Smooth muscle cell (in vitro differentiated cells): Measurements from ENCODE around the gene SEL1L2. TPM values are rescaled to one million over a fixed set of nuclear protein-coding genes. Genes with fewer than 3 reads are reported as not detected.

Experiments used
- DNase-seq: peaks from one replicate; lab custom pipeline; 2025; ENCODE audit not compliant: unreplicated experiment; lab: John Stamatoyannopoulos, UW
- H2AFZ ChIP-seq: fragments of 200-600 bp; sonication (generic); 2 replicates; pipeline ENCODE4 v1.6.0; 2016; ENCODE audit warnings: antibody characterized with exemption, low read depth, mild to moderate bottlenecking
- H3F3A ChIP-seq: fragments of 200-600 bp; sonication (generic); 2 replicates; pipeline ENCODE4 v1.6.0; 2017; ENCODE audit warnings: antibody characterized with exemption, low read depth
- H3K27ac ChIP-seq: fragments of 200-600 bp; sonication (generic); 2 replicates; pipeline ENCODE4 v1.5.1; 2016; ENCODE audit warnings: low read depth, mild to moderate bottlenecking
- H3K27me3 ChIP-seq: fragments of 200-600 bp; sonication (generic); 2 replicates; pipeline ENCODE4 v1.6.1; 2016; ENCODE audit warnings: low read depth, mild to moderate bottlenecking
- H3K36me3 ChIP-seq: fragments of 200-600 bp; sonication (generic); 2 replicates; pipeline ENCODE4 v1.5.1; 2016; ENCODE audit warnings: low read depth
- H3K4me1 ChIP-seq: fragments of 200-600 bp; sonication (generic); 2 replicates; pipeline ENCODE4 v1.5.1; 2016; ENCODE audit warnings: low read depth
- H3K4me2 ChIP-seq: fragments of 200-600 bp; sonication (generic); 2 replicates; pipeline ENCODE4 v1.6.0; 2016; ENCODE audit warnings: mild to moderate bottlenecking
- H3K4me3 ChIP-seq: fragments of 200-600 bp; sonication (generic); 2 replicates; pipeline ENCODE4 v1.5.1; 2016; ENCODE audit warnings: mild to moderate bottlenecking
- H3K79me2 ChIP-seq: fragments of 200-600 bp; sonication (generic); 2 replicates; pipeline ENCODE4 v1.6.0; 2016; ENCODE audit warnings: low read depth, mild to moderate bottlenecking
- H3K9ac ChIP-seq: fragments of 200-600 bp; sonication (generic); 2 replicates; pipeline ENCODE4 v1.6.0; 2016; ENCODE audit warnings: low read depth
- H3K9me3 ChIP-seq: fragments of 200-600 bp; sonication (generic); replicated peaks from 2 replicates; pipeline ENCODE4 v1.5.1; 2016; ENCODE audit warnings: low read depth
- H4K20me1 ChIP-seq: fragments of 200-600 bp; sonication (generic); 2 replicates; pipeline ENCODE4 v1.6.0; 2016; ENCODE audit warnings: low read depth
- WGBS: methylation state at CpG from one replicate; pipeline ENCODE4 v1.1.7; 2016; ENCODE audit warnings: low lambda C conversion rate; 5-methylcytosine and 5-hydroxymethylcytosine counted together
- polyA plus RNA-seq: library from polyadenylated mRNA; unstranded; fragments of >200 nt; fragmentation: Nextera tagmentation; extraction: Ambion mirVana; gene quantifications from 2 replicates; pipeline ENCODE4 v1.2.1, GENCODE V29; 2016
- total RNA-seq: library from RNA; depleted of rRNA; stranded (reverse); fragments of >200 nt; gene quantifications from 2 replicates; pipeline ENCODE4 v1.2.3, GENCODE V29; 2014
- TF ChIP-seq, protein P1 (sequence below): fragments of 200-600 bp; sonication (generic); IDR thresholded peaks from 2 replicates; pipeline ENCODE4 v1.5.1; 2017; ENCODE audit warnings: borderline replicate concordance, mild to moderate bottlenecking, antibody characterized with exemption; ENCODE audit not compliant: insufficient read depth, poor library complexity, severe bottlenecking

The SEL1L2 gene
- total and polyA plus RNA-seq, 2 experiments from 2014 or later, result not detected

GRCh38 chr20:13991311-13991710 lies 897 bp upstream of the SEL1L2 start:
- H3K36me3 ChIP-seq, result no peaks in the 10 kb centered on the region
- no peak overlapping the region for H2AFZ ChIP-seq
- WGBS, result 81% methylated on average over 1 of the region's 1 CpG
- peaks cover 7% of the 10 kb centered on the region for H3K4me1 ChIP-seq
- TF ChIP-seq, protein P1, sequence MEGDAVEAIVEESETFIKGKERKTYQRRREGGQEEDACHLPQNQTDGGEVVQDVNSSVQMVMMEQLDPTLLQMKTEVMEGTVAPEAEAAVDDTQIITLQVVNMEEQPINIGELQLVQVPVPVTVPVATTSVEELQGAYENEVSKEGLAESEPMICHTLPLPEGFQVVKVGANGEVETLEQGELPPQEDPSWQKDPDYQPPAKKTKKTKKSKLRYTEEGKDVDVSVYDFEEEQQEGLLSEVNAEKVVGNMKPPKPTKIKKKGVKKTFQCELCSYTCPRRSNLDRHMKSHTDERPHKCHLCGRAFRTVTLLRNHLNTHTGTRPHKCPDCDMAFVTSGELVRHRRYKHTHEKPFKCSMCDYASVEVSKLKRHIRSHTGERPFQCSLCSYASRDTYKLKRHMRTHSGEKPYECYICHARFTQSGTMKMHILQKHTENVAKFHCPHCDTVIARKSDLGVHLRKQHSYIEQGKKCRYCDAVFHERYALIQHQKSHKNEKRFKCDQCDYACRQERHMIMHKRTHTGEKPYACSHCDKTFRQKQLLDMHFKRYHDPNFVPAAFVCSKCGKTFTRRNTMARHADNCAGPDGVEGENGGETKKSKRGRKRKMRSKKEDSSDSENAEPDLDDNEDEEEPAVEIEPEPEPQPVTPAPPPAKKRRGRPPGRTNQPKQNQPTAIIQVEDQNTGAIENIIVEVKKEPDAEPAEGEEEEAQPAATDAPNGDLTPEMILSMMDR, result no peak
- no peak overlapping the region for H3K27ac ChIP-seq
- no peaks in the 10 kb centered on the region for H4K20me1 ChIP-seq
- H3K4me2 ChIP-seq, result no peak overlapping the region
- peaks cover 6% of the 10 kb centered on the region for H3K27me3 ChIP-seq
- no peak overlapping the region for H3K9ac ChIP-seq
- DNase-seq, result no peak
- H3K4me3 ChIP-seq, result no peak overlapping the region
- H3F3A ChIP-seq, result no peaks in the 10 kb centered on the region
- H3K79me2 ChIP-seq, result no peaks in the 10 kb centered on the region
- no peaks in the 10 kb centered on the region for H3K9me3 ChIP-seq

GRCh38 chr20:13984211-13984610 lies 6.2 kb downstream of the SEL1L2 start:
- H2AFZ ChIP-seq, result no peak overlapping the region
- DNase-seq, result no peak
- no peak overlapping the region for H3K27ac ChIP-seq
- 77% methylated on average over 4 of the region's 4 CpGs for WGBS
- H3K9me3 ChIP-seq, result no peaks in the 10 kb centered on the region
- no peaks in the 10 kb centered on the region for H3F3A ChIP-seq
- H3K4me1 ChIP-seq, result no peaks in the 10 kb centered on the region
- H3K27me3 ChIP-seq, result no peaks in the 10 kb centered on the region
- H4K20me1 ChIP-seq, result no peaks in the 10 kb centered on the region
- H3K4me3 ChIP-seq, result no peak overlapping the region
- no peak overlapping the region for H3K4me2 ChIP-seq
- no peaks in the 10 kb centered on the region for H3K36me3 ChIP-seq
- H3K79me2 ChIP-seq, result no peaks in the 10 kb centered on the region
- TF ChIP-seq, protein P1, result no peak
- H3K9ac ChIP-seq, result no peak overlapping the region

GRCh38 chr20:13960525-13960924 lies 29.9 kb downstream of the SEL1L2 start:
- Histone ChIP-seq H3K36me3 (no peaks in the 10 kb centered on the region), H3K27me3 (no peaks in the 10 kb centered on the region), H3K27ac (no peak overlapping the region), H3K9ac (no peak overlapping the region), H2AFZ (no peak overlapping the region), H3K4me2 (no peak overlapping the region), H3K79me2 (no peaks in the 10 kb centered on the region), H3K4me1 (no peaks in the 10 kb centered on the region), H3K4me3 (no peak overlapping the region), H3K9me3 (no peaks in the 10 kb centered on the region), H4K20me1 (no peaks in the 10 kb centered on the region), H3F3A (no peaks in the 10 kb centered on the region)
- DNase-seq, result no peak
- TF ChIP-seq, protein P1, result no peak
- 52% methylated on average over 3 of the region's 3 CpGs for WGBS

- Histone ChIP-seq H4K20me1 (no peaks in the 10 kb centered on the region), H3K9me3 (no peaks in the 10 kb centered on the region), H3K9ac (no peak overlapping the region), H3K79me2 (no peaks in the 10 kb centered on the region), H2AFZ (no peak overlapping the region), H3K4me1 (no peaks in the 10 kb centered on the region), H3K36me3 (no peaks in the 10 kb centered on the region), H3K4me2 (no peak overlapping the region), H3K27ac (no peak overlapping the region), H3F3A (no peaks in the 10 kb centered on the region), H3K4me3 (no peak overlapping the region), H3K27me3 (no peaks in the 10 kb centered on the region)
- DNase-seq, result no peak
- WGBS, result 88% methylated on average over 2 of the region's 2 CpGs
- TF ChIP-seq, protein P1, result no peak
Measured at GRCh38 chr20:13960119-13960518, 30.3 kb downstream of the SEL1L2 start.
